Common myeloid progenitor, CD34-positive (primary cell): Measurements from ENCODE around the gene PIEZO1.
A peak's percentile ranks its signal among the peaks of the same experiment; 100 is the strongest.

ENCODE experiments used
- CTCF ChIA-PET: fragments of 350-600 bp; sonication (Branson Sonifier 250); formaldehyde crosslinking; loops from one replicate; lab custom pipeline; 2021; ENCODE audit warnings: antibody characterized with exemption; lab: Charles Lee
- POLR2A ChIA-PET: fragments of 350-600 bp; sonication (Branson Sonifier 250); formaldehyde crosslinking; loops from one replicate; lab custom pipeline; 2021; ENCODE audit warnings: antibody characterized with exemption; lab: Charles Lee
- DNase-seq, 3 donors: peaks; one replicate each; pipeline versions ENCODE4 v3.0.0 to v3.0.0-alpha.2; 2013
- H3K27ac ChIP-seq, 2 experiments: 1 replicate in 1 of 2; 2 replicates in 1 of 2; pipeline ENCODE4 v1.7.0; 2013; ENCODE audit warnings: inconsistent platforms in 2 of 2, low read length in 2 of 2, mild to moderate bottlenecking in 2 of 2, low read depth in 1 of 2, moderate library complexity in 1 of 2; ENCODE audit not compliant: severe bottlenecking in 2 of 2, insufficient read depth in 1 of 2, poor library complexity in 1 of 2
- H3K27me3 ChIP-seq, 5 experiments: replicated peaks in 2 of 5; 1 replicate in 3 of 5; 2 replicates in 2 of 5; pipeline versions ENCODE4 v1.6.1 to v1.7.0; 2013; ENCODE audit warnings: low read length in 4 of 5, mild to moderate bottlenecking in 2 of 5, moderate library complexity in 2 of 5, inconsistent platforms in 1 of 5; ENCODE audit not compliant: insufficient read depth in 5 of 5, control insufficient read depth in 4 of 5
- H3K36me3 ChIP-seq, 4 experiments: 1 replicate in 2 of 4; 2 replicates in 2 of 4; pipeline versions ENCODE4 v1.6.1 to v1.7.0; 2013; ENCODE audit warnings: low read length in 3 of 4, control low read depth in 1 of 4, mild to moderate bottlenecking in 1 of 4; ENCODE audit not compliant: control insufficient read depth in 4 of 4, insufficient read depth in 4 of 4
- H3K4me1 ChIP-seq, 4 experiments: 1 replicate in 3 of 4; 2 replicates in 1 of 4; pipeline versions ENCODE4 v1.6.1 to v1.7.1; 2013; ENCODE audit warnings: low read length in 3 of 4, mild to moderate bottlenecking in 3 of 4, control low read depth in 1 of 4, inconsistent platforms in 1 of 4, moderate library complexity in 1 of 4; ENCODE audit not compliant: control insufficient read depth in 4 of 4, insufficient read depth in 4 of 4; ENCODE audit errors: control extremely low read depth in 1 of 4
- H3K4me3 ChIP-seq, 7 experiments: 1 replicate in 4 of 7; 2 replicates in 3 of 7; pipeline versions ENCODE4 v1.5.1 to v1.7.0; 2013; ENCODE audit warnings: mild to moderate bottlenecking in 7 of 7, low read length in 6 of 7, moderate library complexity in 6 of 7, inconsistent platforms in 2 of 7, low read depth in 2 of 7, control low read depth in 1 of 7; ENCODE audit not compliant: insufficient read depth in 4 of 7, control insufficient read depth in 1 of 7; ENCODE audit errors: extremely low read depth in 1 of 7
- H3K9me3 ChIP-seq, 5 experiments: 1 replicate in 4 of 5; 2 replicates in 1 of 5; pipeline versions ENCODE4 v1.6.1 to v1.7.1; 2013; ENCODE audit warnings: low read length in 4 of 5, mild to moderate bottlenecking in 2 of 5, inconsistent platforms in 1 of 5, low read depth in 1 of 5, moderate library complexity in 1 of 5; ENCODE audit not compliant: control insufficient read depth in 4 of 5, insufficient read depth in 2 of 5; ENCODE audit errors: control extremely low read depth in 1 of 5
- whole genome bisulfite sequencing: methylation state at CpG from one replicate; pipeline ENCODE4 v1.1.5; 2013; ENCODE audit not compliant: insufficient coverage; 5-methylcytosine and 5-hydroxymethylcytosine counted together

PIEZO1 gene

GRCh38 chr16:88815901-88816589 lies 31.0 kb upstream of the PIEZO1 start:
- Histone ChIP-seq H3K27ac (no peak overlapping the region), H3K27me3 (no peaks in the 10 kb centered on the region), H3K4me3 (no peak overlapping the region), H3K36me3 (peaks cover 0 to 4% (median 2%) of the 10 kb centered on the region in 4 experiments), H3K9me3 (no peaks in the 10 kb centered on the region), H3K4me1 (peaks cover 0 to 21% (median 17%) of the 10 kb centered on the region in 4 experiments)
- ChIA-PET CTCF (interaction anchor here (0.6 to 5.7 kb wide), 10 partner anchors 17 to 404 kb away, joined by 3 to 39 read pairs (median 4); partner anchors contain the start of genes GALNS and TRAPPC2L), POLR2A (no interaction called here)
- DNase-seq: peak in 2 of 3 donors; percentile 72 to 73
- 55% methylated on average over 13 of the region's 19 CpGs for WGBS

- Histone ChIP-seq H3K4me3 (no peak overlapping the region), H3K4me1 (peaks cover 0 to 29% (median 25%) of the 10 kb centered on the region in 4 experiments), H3K27ac (no peak overlapping the region), H3K36me3 (peaks cover 0 to 2% (median under 1%) of the 10 kb centered on the region in 4 experiments), H3K27me3 (no peaks in the 10 kb centered on the region), H3K9me3 (no peaks in the 10 kb centered on the region)
- WGBS: 97% methylated on average over 10 of the region's 10 CpGs
- POLR2A ChIA-PET: no interaction called here
- CTCF ChIA-PET: interaction anchor here (0.6 to 5.7 kb wide), 7 partner anchors 16 to 405 kb away, joined by 3 to 39 read pairs (median 3); partner anchors contain the start of genes GALNS and TRAPPC2L
- DNase-seq: no peak
Observed at GRCh38 chr16:88815227-88815626, 30.2 kb upstream of the PIEZO1 start.

- CTCF ChIA-PET: interaction anchor here (0.8 to 5.7 kb wide), 6 partner anchors 21 to 356 kb away, joined by 3 to 39 read pairs (median 10); partner anchors contain the start of genes GALNS and TRAPPC2L
- Histone ChIP-seq H3K4me1 (peaks cover 0 to 40% (median 35%) of the 10 kb centered on the region in 4 experiments), H3K9me3 (no peaks in the 10 kb centered on the region), H3K27me3 (no peaks in the 10 kb centered on the region), H3K36me3 (peaks cover 0 to 13% (median 8%) of the 10 kb centered on the region in 4 experiments), H3K4me3 (no peak overlapping the region), H3K27ac (no peak overlapping the region)
- no peak for DNase-seq
- POLR2A ChIA-PET: no interaction called here
- WGBS: 97% methylated on average over 13 of the region's 13 CpGs
Observed at GRCh38 chr16:88814144-88814502, 29.1 kb upstream of the PIEZO1 start.

GRCh38 chr16:88813269-88814143 lies 28.5 kb upstream of the PIEZO1 start:
- H3K9me3 ChIP-seq: no peaks in the 10 kb centered on the region
- no peak for DNase-seq
- WGBS: 95% methylated on average over 20 of the region's 26 CpGs
- H3K4me1 ChIP-seq: peaks cover 0 to 42% (median 35%) of the 10 kb centered on the region in 4 experiments
- H3K27me3 ChIP-seq: no peaks in the 10 kb centered on the region
- no peak overlapping the region for H3K4me3 ChIP-seq
- peak overlapping the region in 1 of 2 experiments; percentile 81 for H3K27ac ChIP-seq
- POLR2A ChIA-PET: no interaction called here
- H3K36me3 ChIP-seq: peaks cover 0 to 18% (median 10%) of the 10 kb centered on the region in 4 experiments
- CTCF ChIA-PET: interaction anchor here (0.8 to 5.7 kb wide), 9 partner anchors 13 to 356 kb away, joined by 3 to 39 read pairs (median 5); partner anchors contain the start of genes GALNS and TRAPPC2L

- 57% methylated on average over 37 of the region's 37 CpGs for WGBS
- Histone ChIP-seq H3K36me3 (peaks cover 0 to 26% (median 15%) of the 10 kb centered on the region in 4 experiments), H3K27ac (peak overlapping the region in 1 of 2 experiments; percentile 81), H3K4me1 (peaks cover 0 to 42% (median 35%) of the 10 kb centered on the region in 4 experiments), H3K4me3 (peak overlapping the region; percentile 44 to 85 (median 77)), H3K27me3 (no peaks in the 10 kb centered on the region), H3K9me3 (no peaks in the 10 kb centered on the region)
- DNase-seq: peak in 2 of 3 donors; percentile 35 to 40
- CTCF ChIA-PET: interaction anchor here (0.8 to 3.2 kb wide), 10 partner anchors 12 to 405 kb away, joined by 3 to 19 read pairs (median 4); partner anchors contain the start of genes GALNS, TRAPPC2L and ZNF778
- POLR2A ChIA-PET: interaction anchor here (1.1 to 1.4 kb wide), 2 partner anchors 10 to 13 kb away, joined by 4 to 5 read pairs; no protein-coding TSS in a partner anchor
Observed at GRCh38 chr16:88812513-88813268, 27.7 kb upstream of the PIEZO1 start.
